ENCODE data around the gene TBC1D14. TPM values are rescaled to one million over a fixed set of nuclear protein-coding genes. Genes with fewer than 3 reads are reported as not detected.
A peak's percentile ranks its signal among the peaks of the same experiment; 100 is the strongest.

TBC1D14 gene
- total and polyA plus RNA-seq, 10 of the 15 experiments (the other 5 are each of a cell fraction or from before 2014, with no cell fraction given): 0.87 to 39.3 (median 30.1) TPM

- Histone ChIP-seq H3K4me3 (no peak overlapping the region), H3K36me3 (ENCODE audit: control insufficient read depth in 2 of 2, insufficient read depth in 2 of 2, low read length in 1 of 2) (peaks cover 7 to 30% of the 10 kb centered on the region in 2 experiments), H3K79me2 (ENCODE audit: control insufficient read depth, insufficient read depth, low read length) (no peaks in the 10 kb centered on the region), H3K9me3 (replicated peaks; ENCODE audit: control insufficient read depth, insufficient read depth, low read length) (no peaks in the 10 kb centered on the region), H2AFZ (ENCODE audit: control insufficient read depth, low read depth, low read length) (no peak overlapping the region), H3K4me1 (ENCODE audit: control insufficient read depth, insufficient read depth, low read length) (no peaks in the 10 kb centered on the region), H4K20me1 (ENCODE audit: control insufficient read depth, insufficient read depth) (no peaks in the 10 kb centered on the region), H3K4me2 (ENCODE audit: control insufficient read depth, insufficient read depth) (no peak overlapping the region), H3K9ac (ENCODE audit: control insufficient read depth, insufficient read depth, low read length) (no peak overlapping the region), H3K27me3 (replicated peaks in 1 of 2; ENCODE audit: control insufficient read depth in 2 of 2, insufficient read depth in 2 of 2, low read length in 1 of 2) (no peaks in the 10 kb centered on the region), H3K27ac (ENCODE audit: control insufficient read depth, insufficient read depth) (no peak overlapping the region)
- BruUV-seq (replicated peaks): no TSS peak
- peak; percentile 71 for FAIRE-seq
- intact Hi-C loops (cut with micrococcal nuclease; ENCODE audit: unreplicated experiment): no loop called here
- SMC1A ChIA-PET (ENCODE audit: uncharacterized antibody, unreplicated experiment): no interaction called here
- POLR2A ChIA-PET: no interaction called here
- ATAC-seq: no peak
- RAD21 ChIA-PET (ENCODE audit: unreplicated experiment): no interaction called here
- in situ Hi-C loops (cut with MboI): no loop called here
- DNase-seq (ENCODE audit: low read depth, low spot score): no peak
- TF ChIP-seq BCL3 (IDR thresholded peaks at IDR 0.05; ENCODE audit: borderline replicate concordance, insufficient read depth, low read depth, low read length, poor library complexity, severe bottlenecking): peak; percentile 88
- TF ChIP-seq PBX3 (IDR thresholded peaks at IDR 0.05; ENCODE audit: insufficient replicate concordance, low read depth, low read length): peak; percentile 56
- no peak for TF ChIP-seq EP300 (IDR thresholded peaks at IDR 0.05; ENCODE audit: borderline replicate concordance in 1 of 2, control insufficient read depth in 1 of 2, low read depth in 2 of 2, low read length in 2 of 2)
- TF ChIP-seq TCF3 (IDR thresholded peaks at IDR 0.05; ENCODE audit: borderline replicate concordance, insufficient read depth, low read depth, low read length): peak; percentile 79; the same call in 1 of the 2 replicates
- CTCF ChIA-PET: no interaction called here
- 97% methylated on average over 6 of the region's 7 CpGs for WGBS (ENCODE audit: insufficient coverage, insufficient replicate concordance, low lambda C conversion rate, missing lambda C conversion rate)
Observed at GRCh38 chr4:7027284-7027683, 117.7 kb downstream of the TBC1D14 start.
